GM12878 (cell line): ENCODE results near the gene FDXR. TPM values are rescaled to one million over a fixed set of nuclear protein-coding genes. Genes with fewer than 3 reads are reported as not detected.

Experiments used
- ATAC-seq: fragments of 200-7000 bp; cut with Tn5 transposase; 3 replicates; pipeline ENCODE4 v1.9.1; 2020; ENCODE audit warnings: mild to moderate bottlenecking, moderate library complexity
- BruUV-seq: library from RNA; stranded (reverse); fragments of 400-500 nt; replicated peaks from 2 replicates; lab custom pipeline; 2021; lab: Mats Ljungman, UMichigan
- CTCF ChIA-PET: fragments of 300-600 bp; sonication (Branson Sonifier 250); formaldehyde crosslinking; extraction: SDS; loops from one replicate; lab custom pipeline; 2021; ENCODE audit warnings: inconsistent platforms; lab: Yijun Ruan, JAX
- POLR2A ChIA-PET: fragments of 350-600 bp; formaldehyde crosslinking; extraction: SDS; loops from one replicate; lab custom pipeline; 2021; ENCODE audit warnings: inconsistent platforms; lab: Charles Lee
- RAD21 ChIA-PET: fragments of 300-600 bp; sonication (Branson Sonifier 250); formaldehyde crosslinking; loops from one replicate; lab custom pipeline; 2023; ENCODE audit warnings: antibody characterized with exemption; ENCODE audit not compliant: unreplicated experiment; lab: Charles Lee
- SMC1A ChIA-PET: fragments of 300-600 bp; sonication (Branson Sonifier 250); formaldehyde crosslinking; loops from one replicate; lab custom pipeline; 2023; ENCODE audit not compliant: unreplicated experiment, uncharacterized antibody; lab: Charles Lee
- DNase-seq: peaks from one replicate; pipeline ENCODE4 v3.0.0-alpha.2; 2011; ENCODE audit warnings: low read depth, low spot score
- FAIRE-seq: peaks from 3 replicates; lab custom pipeline; 2011; peaks lifted over from hg19 to GRCh38; lab: Jason Lieb, UNC
- H2AFZ ChIP-seq: 2 replicates; pipeline ENCODE4 v1.6.0; 2011; ENCODE audit warnings: low read depth, low read length, control low read depth; ENCODE audit not compliant: control insufficient read depth
- H3K27ac ChIP-seq: 2 replicates; pipeline ENCODE4 v1.5.1; 2011; ENCODE audit warnings: control low read depth; ENCODE audit not compliant: control insufficient read depth, insufficient read depth
- H3K27me3 ChIP-seq, 2 experiments: replicated peaks in 1 of 2; 2 replicates each; pipeline versions ENCODE4 v1.6.0 to v1.6.1; 2011; ENCODE audit warnings: low read length in 1 of 2; ENCODE audit not compliant: control insufficient read depth in 2 of 2, insufficient read depth in 2 of 2
- H3K36me3 ChIP-seq, 2 experiments: 2 replicates each; pipeline ENCODE4 v1.5.1; 2011; ENCODE audit warnings: low read length in 1 of 2; ENCODE audit not compliant: control insufficient read depth in 2 of 2, insufficient read depth in 2 of 2
- H3K4me1 ChIP-seq: 2 replicates; pipeline ENCODE4 v1.6.1; 2011; ENCODE audit warnings: mild to moderate bottlenecking, low read length, moderate library complexity, mixed read lengths; ENCODE audit not compliant: control insufficient read depth, insufficient read depth
- H3K4me2 ChIP-seq: 2 replicates; pipeline ENCODE4 v1.6.0; 2011; ENCODE audit warnings: control low read depth; ENCODE audit not compliant: control insufficient read depth, insufficient read depth
- H3K4me3 ChIP-seq: fragments of 200-600 bp; sonication (generic); 2 replicates; pipeline ENCODE4 v1.5.1; 2016
- H3K79me2 ChIP-seq: 2 replicates; pipeline ENCODE4 v1.6.0; 2011; ENCODE audit warnings: low read length; ENCODE audit not compliant: control insufficient read depth, insufficient read depth
- H3K9ac ChIP-seq: 2 replicates; pipeline ENCODE4 v1.8.0; 2011; ENCODE audit warnings: low read length, control low read depth, mixed read lengths; ENCODE audit not compliant: control insufficient read depth, insufficient read depth
- H3K9me3 ChIP-seq: replicated peaks from 3 replicates; pipeline ENCODE4 v1.5.1; 2011; ENCODE audit warnings: mild to moderate bottlenecking, low read length; ENCODE audit not compliant: control insufficient read depth, insufficient read depth
- H4K20me1 ChIP-seq: 2 replicates; pipeline ENCODE4 v1.6.0; 2011; ENCODE audit not compliant: control insufficient read depth, insufficient read depth
- CHD2 ChIP-seq: IDR thresholded peaks from 2 replicates; pipeline ENCODE4 v1.6.1; 2011; ENCODE audit warnings: low read depth, low read length, improper control_type of control experiment, borderline replicate concordance
- GATAD2B ChIP-seq: fragments of 450-650 bp; conservative IDR thresholded peaks from 2 replicates; pipeline ENCODE4 v1.6.1; 2017; ENCODE audit warnings: low read depth, mild to moderate bottlenecking, moderate library complexity
- MYC ChIP-seq: IDR thresholded peaks from 2 replicates; pipeline ENCODE4 v1.6.1; 2011; ENCODE audit warnings: mild to moderate bottlenecking, low read length, moderate library complexity, inconsistent platforms; ENCODE audit not compliant: insufficient read depth, insufficient replicate concordance, insufficient read length, severe bottlenecking
- RAD21 ChIP-seq: IDR thresholded peaks from 2 replicates; pipeline ENCODE4 v1.6.1; 2011; ENCODE audit warnings: mild to moderate bottlenecking, low read depth, low read length, moderate library complexity; ENCODE audit not compliant: insufficient read depth
- ZBED1 ChIP-seq: IDR thresholded peaks from 2 replicates; pipeline ENCODE4 v1.6.1; 2016; ENCODE audit warnings: borderline replicate concordance
- WGBS: methylation state at CpG from one replicate; pipeline ENCODE4 v1.1.6; 2016; ENCODE audit warnings: low lambda C conversion rate; ENCODE audit not compliant: insufficient replicate concordance, insufficient coverage; ENCODE audit errors: missing lambda C conversion rate; 5-methylcytosine and 5-hydroxymethylcytosine counted together
- in situ Hi-C: fragments of 300-500 bp; cut with MboI; formaldehyde crosslinking; loops from 9 replicates; pipeline ENCODE4 v1.14.3; 2018; ENCODE audit warnings: mixed read lengths
- intact Hi-C: fragments of 100-400 bp; cut with micrococcal nuclease; formaldehyde crosslinking; loops from one replicate; pipeline ENCODE4 v1.14.2; 2022; ENCODE audit not compliant: unreplicated experiment
- polyA plus RNA-seq, 11 experiments: library from polyadenylated mRNA; depleted of rRNA in 4 of 11; unstranded in 6 of 11; stranded (reverse) in 5 of 11; fragments of >200 nt; fragmentation: Nextera tagmentation in 4 of 11; fragmentation: Illumina TruSeq in 1 of 11; extraction: Ambion mirVana in 4 of 11; extraction: Trizol in 1 of 11; gene quantifications; 1 replicate in 1 of 11; 2 replicates in 10 of 11; pipeline versions ENCODE4 v1.2.1 to v1.2.3, GENCODE V29; 2011 to 2016; ENCODE audit warnings: inconsistent platforms in 2 of 11, missing spikeins in 2 of 11, low read depth in 1 of 11
- total RNA-seq, 4 experiments: library from RNA; depleted of rRNA in 3 of 4; stranded (reverse); fragments of >200 nt in 3 of 4; fragmentation: Illumina TruSeq in 1 of 4; extraction: Trizol in 1 of 4; gene quantifications; 2 replicates each; pipeline versions ENCODE4 v1.2.1 to v1.2.3, GENCODE V29; 2013 to 2021
- TF ChIP-seq, protein P1 (sequence below): IDR thresholded peaks from 2 replicates; pipeline ENCODE4 v1.6.1; 2012; ENCODE audit warnings: mild to moderate bottlenecking, low read depth, low read length

The FDXR gene
- total and polyA plus RNA-seq, 10 of the 15 experiments (the other 5 are each of a cell fraction or from before 2014, with no cell fraction given), result 0.85 to 162 (median 48.2) TPM

DNA sequence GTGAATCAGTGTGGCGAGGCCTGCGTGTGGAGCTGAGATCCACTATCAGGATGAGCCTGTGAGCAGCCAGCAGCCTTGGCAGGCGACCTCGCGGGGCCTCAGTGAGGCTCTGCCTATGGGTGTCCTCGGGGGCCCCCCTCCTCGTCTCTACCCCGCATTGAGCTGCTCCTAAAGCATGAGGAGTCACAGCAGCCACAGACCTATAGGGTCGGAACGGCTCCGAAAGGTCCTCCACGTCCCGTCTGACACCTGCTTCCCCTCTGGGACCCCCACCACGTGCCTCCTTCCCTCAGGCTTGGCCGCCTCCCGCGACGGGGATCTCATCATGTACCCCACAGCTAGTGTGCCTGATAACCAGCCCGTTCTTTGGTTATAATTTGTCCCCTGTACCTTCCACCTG lies 41.9 kb downstream of the FDXR start (continued):
- no peak for TF ChIP-seq CHD2

DNA sequence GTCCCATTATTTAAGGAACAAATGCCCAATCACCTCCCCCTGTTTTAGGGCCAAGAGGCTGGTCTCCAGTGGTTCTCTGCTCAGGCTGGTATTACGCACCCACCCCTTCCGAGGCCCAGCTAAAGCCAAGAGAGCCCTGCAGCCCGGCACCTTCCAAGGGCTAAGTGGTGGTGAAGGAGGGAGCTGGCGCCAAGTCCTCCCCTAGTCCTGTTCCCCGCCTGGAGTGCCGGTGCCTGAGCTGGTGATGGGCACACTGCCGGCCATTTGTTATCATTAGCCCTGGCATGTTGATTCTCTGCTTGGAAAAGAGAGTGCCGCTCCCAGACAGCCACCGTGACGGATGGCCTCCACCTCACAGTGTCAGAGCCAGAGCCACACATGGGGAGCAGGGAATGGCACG lies 45.0 kb downstream of the FDXR start:
- H3K27ac ChIP-seq, result no peak overlapping the region
- RAD21 ChIA-PET, result no interaction called here
- TF ChIP-seq GATAD2B (no peak), RAD21 (no peak), ZBED1 (no peak), MYC (no peak)
- TF ChIP-seq, protein P1, sequence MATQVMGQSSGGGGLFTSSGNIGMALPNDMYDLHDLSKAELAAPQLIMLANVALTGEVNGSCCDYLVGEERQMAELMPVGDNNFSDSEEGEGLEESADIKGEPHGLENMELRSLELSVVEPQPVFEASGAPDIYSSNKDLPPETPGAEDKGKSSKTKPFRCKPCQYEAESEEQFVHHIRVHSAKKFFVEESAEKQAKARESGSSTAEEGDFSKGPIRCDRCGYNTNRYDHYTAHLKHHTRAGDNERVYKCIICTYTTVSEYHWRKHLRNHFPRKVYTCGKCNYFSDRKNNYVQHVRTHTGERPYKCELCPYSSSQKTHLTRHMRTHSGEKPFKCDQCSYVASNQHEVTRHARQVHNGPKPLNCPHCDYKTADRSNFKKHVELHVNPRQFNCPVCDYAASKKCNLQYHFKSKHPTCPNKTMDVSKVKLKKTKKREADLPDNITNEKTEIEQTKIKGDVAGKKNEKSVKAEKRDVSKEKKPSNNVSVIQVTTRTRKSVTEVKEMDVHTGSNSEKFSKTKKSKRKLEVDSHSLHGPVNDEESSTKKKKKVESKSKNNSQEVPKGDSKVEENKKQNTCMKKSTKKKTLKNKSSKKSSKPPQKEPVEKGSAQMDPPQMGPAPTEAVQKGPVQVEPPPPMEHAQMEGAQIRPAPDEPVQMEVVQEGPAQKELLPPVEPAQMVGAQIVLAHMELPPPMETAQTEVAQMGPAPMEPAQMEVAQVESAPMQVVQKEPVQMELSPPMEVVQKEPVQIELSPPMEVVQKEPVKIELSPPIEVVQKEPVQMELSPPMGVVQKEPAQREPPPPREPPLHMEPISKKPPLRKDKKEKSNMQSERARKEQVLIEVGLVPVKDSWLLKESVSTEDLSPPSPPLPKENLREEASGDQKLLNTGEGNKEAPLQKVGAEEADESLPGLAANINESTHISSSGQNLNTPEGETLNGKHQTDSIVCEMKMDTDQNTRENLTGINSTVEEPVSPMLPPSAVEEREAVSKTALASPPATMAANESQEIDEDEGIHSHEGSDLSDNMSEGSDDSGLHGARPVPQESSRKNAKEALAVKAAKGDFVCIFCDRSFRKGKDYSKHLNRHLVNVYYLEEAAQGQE, result no peak
- no peaks in the 10 kb centered on the region for H4K20me1 ChIP-seq
- ATAC-seq (no peak), FAIRE-seq (no peak), DNase-seq (no peak)
- POLR2A ChIA-PET, result no interaction called here
- H3K79me2 ChIP-seq, result no peaks in the 10 kb centered on the region
- no peak overlapping the region for H3K4me2 ChIP-seq
- no peaks in the 10 kb centered on the region for H3K27me3 ChIP-seq
- H3K4me3 ChIP-seq, result no peak overlapping the region
- SMC1A ChIA-PET, result no interaction called here
- H3K9ac ChIP-seq, result no peak overlapping the region
- intact Hi-C loops, result no loop called here
- H3K36me3 ChIP-seq, result peaks cover 0 to 1% of the 10 kb centered on the region in 2 experiments; a peak in 2 of 4 replicates
- H2AFZ ChIP-seq, result no peak overlapping the region
- BruUV-seq, result no TSS peak
- no peaks in the 10 kb centered on the region for H3K9me3 ChIP-seq
- 90% methylated on average over 11 of the region's 11 CpGs for WGBS
- in situ Hi-C loops, result no loop called here
- CTCF ChIA-PET, result interaction anchor here (0.9 kb wide), 1 partner anchor 30 kb away, joined by 3 read pairs; no protein-coding TSS in a partner anchor
- no peaks in the 10 kb centered on the region for H3K4me1 ChIP-seq
